Measurements from ENCODE around the gene CPA1.
"Not testable (repeated sequence)": the region's sequence is repeated elsewhere in the genome, so short reads cannot be mapped to it uniquely, and the experiment has no call there.

CPA1 gene

DNA sequence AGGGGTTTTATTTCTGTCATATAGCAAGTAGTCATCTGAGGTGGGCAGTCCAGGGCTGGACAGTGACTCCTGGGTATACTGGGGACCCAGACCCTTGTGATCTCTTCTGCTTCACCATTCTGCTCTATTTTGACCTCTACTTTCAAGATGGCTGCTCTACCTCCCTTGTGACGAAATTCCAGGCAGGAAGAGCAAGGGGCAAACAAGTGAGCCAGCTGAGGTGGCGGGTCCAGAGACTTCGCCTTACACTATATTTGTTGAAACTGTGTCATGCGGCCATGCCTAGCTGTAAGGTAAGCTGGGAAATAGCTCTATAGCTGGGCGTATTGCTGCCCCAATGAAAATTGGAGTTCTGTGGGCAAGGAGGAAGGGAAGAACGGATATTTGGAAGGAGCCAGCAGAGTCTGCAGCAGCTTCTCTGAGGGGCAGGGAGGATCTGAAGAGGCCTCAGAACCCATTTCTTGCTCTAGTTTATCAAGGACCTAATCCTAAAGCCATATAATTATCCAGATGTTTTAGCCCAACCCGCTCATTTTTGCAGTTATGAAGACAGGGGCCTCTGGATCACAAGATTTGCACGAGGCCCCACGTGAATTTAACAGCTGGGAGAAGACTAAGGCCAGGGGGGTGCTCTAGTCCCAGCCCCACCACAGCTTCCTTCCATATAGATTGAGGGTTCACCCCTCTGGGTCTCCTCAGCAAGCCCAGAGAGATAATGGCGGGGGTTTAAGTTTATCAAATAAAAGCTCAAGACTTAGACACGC lies 7.7 kb upstream of the CPA1 start:
- no peak for DNase-seq (ENCODE audit: low spot score)

DNA sequence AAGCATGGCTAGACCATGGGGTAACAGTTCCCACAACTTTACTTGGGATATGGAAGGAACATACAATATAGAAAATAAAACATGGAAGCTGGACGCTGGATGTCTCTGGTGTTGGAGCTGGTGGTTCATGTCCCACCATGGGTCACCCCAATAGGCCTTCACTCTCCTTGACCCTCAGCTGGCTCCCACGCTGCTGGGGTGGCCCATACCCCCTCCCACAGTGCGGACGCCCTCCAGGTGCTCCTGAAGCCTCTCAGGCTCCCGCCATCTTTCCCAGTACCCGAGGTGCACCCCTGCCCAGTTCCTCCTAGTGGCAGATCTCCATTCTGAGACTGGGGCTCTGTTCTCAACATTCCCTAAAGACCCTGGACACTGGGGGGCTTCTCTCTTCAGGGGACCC lies 5.8 kb upstream of the CPA1 start:
- DNase-seq (ENCODE audit: low spot score), result no peak

DNA sequence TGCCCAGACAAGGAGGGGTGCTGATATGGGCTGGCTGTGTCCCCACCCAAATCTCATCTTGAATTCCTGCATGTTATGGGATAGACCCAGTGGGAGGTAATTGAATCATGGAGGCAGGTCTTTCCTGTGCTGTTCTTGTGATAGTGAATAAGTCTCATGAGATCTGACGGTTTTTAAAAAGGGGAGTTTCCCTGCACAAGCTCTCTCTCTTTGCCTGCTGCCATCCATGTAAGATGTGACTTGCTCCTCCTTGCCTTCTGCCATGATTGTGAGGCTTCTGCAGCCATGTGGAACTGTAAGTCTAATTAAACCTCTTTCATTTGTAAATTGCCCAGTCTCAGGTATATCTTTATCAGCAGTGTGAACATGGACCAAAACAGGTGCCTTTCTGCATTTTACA lies 3.8 kb upstream of the CPA1 start:
- not testable (repeated sequence) for DNase-seq (ENCODE audit: low spot score)

DNA sequence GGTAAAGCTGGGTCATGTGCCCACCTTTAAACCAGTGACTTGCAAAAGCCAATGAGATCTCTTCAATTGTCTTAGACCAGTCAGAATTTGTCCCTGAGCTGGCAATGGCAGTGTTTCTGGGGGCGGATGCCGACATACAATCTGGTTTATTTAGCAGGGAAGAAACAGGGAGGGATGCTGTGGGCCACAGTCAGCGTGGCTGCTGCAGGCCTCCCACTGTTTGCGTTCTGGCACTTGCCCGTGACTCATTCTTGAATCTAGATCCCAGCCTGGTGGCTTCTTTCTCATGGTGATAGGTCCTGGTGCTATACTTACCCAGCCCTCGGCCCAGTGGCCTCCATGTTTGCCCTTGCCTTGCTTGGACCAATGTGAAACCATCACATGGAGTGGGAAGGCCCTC lies 3.1 kb upstream of the CPA1 start:
- DNase-seq (ENCODE audit: low spot score), result no peak

DNA sequence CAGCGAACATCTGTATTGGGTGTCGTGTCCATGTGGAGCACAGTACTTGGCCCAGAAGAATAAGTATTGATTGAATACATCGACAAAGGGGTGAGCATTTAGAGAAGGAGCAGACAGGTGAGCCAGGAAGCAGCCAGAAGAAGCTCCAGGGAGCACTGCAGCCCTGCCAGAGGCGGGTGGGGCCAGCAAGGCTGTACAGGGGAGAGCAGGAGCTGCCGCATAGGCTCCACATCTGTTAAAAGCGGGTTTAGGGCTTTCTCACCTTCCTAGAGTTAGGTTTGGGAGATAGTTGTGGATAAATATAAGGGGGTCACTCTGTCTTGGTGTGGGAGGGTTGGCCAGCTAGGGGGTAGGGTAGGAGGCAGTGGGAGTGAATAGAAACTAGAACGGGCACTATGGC lies 1.3 kb upstream of the CPA1 start:
- no peak for DNase-seq (ENCODE audit: low spot score)

DNA sequence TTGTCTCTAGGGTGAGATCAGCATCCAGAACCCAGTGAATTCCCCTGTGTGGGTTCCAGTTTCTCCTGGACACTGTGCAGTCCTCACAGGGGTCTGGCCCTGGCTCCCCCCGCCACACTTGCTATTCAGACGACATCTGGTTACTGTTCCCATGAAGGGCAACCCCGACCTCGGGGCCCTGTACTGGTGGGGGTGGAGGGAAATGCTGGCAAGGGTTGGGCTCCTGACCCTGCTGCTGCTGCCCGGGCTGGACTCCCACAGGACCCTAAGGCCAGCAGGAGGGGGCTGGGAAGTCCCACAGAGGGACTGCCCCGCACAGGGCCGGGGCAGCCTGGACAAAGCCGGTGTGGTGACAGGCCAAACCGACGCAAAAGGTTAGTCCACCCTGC lies 768 bp upstream of the CPA1 start:
- DNase-seq (ENCODE audit: low spot score), result no peak

DNA sequence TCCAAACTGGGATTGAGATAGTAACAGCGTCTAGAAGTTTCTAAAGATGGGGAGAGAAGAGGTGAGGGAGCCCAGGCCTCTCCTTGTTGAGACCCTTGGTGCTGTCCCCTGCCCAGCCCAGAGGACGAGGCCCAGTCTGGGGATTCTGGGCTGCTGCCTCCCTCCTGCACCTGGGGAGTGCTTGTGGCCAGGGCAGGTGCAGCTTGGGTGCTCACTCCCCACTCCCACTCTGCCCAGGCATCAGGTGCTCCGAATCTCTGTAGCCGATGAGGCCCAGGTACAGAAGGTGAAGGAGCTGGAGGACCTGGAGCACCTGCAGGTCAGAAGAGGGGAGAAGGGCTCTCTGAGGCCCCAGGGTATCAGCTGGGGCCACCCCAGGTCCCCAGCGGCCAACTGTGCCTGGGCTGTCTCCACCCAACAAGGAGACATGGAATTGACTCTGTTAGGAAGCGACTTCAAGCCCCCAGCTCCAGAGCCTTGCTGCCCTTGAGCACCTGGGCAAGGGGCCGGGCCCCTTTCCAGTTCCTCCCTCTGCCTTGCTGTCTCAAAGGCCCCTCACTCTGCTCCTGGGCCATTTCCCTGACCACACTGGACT lies 664 bp downstream of the CPA1 start:
- DNase-seq (ENCODE audit: low spot score), result no peak

DNA sequence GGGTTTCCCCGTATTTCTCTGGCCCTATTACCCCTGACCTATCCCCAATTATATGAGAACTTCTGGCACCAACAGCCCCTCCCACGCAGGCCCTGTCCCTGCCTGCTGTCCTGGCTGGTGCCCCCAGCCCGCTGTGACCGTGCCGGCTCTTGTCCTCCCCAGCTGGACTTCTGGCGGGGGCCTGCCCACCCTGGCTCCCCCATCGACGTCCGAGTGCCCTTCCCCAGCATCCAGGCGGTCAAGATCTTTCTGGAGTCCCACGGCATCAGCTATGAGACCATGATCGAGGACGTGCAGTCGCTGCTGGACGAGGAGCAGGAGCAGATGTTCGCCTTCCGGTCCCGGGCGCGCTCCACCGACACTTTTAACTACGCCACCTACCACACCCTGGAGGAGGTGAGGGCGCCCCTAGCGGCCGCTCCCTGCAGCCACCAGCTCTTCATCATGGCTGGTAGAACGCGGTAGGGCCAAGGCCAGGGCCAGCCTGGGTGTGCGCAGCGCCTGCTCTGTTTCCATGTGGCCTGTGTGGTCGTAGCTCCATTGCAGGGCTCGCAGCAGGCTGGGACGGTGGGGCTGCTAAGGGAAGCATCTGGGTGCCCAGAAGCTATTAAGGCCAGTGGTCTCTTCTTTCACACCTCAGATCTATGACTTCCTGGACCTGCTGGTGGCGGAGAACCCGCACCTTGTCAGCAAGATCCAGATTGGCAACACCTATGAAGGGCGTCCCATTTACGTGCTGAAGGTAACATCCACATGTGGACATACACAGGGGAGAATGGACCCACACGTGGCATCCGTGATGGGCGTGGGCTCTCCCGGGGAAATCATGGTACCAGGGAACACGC lies 1.4 kb downstream of the CPA1 start:
- DNase-seq (ENCODE audit: low spot score), result no peak

DNA sequence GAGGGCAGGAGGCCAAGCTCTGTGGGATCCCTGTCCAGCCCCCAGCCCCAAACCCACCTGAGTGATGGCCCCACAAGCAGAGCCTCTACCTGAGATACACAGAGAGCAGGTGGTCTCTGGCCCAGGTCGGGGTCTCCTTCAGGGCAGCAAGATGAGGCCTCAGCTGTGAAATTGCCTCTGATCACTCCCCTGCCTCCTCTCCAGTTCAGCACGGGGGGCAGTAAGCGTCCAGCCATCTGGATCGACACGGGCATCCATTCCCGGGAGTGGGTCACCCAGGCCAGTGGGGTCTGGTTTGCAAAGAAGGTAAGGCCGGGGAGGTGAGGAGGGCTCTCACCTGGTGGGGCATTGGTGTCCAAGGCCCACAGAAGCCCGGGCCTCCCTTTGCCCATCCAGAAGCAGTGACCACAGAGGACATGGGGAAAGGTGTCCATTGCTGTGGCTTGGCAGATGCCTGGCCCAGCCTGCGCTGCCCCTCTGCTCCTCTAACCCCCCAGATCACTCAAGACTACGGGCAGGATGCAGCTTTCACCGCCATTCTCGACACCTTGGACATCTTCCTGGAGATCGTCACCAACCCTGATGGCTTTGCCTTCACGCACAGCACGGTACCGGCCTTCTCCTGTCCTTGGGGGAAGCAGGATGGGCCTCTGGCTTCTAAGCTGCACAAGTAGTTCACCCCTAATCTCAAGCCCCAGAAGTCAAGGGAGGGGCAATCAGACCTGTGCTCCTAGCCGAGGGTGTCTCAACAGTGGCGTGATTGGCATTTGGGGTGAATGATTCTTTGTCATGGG lies 3.1 kb downstream of the CPA1 start:
- DNase-seq (ENCODE audit: low spot score), result no peak

DNA sequence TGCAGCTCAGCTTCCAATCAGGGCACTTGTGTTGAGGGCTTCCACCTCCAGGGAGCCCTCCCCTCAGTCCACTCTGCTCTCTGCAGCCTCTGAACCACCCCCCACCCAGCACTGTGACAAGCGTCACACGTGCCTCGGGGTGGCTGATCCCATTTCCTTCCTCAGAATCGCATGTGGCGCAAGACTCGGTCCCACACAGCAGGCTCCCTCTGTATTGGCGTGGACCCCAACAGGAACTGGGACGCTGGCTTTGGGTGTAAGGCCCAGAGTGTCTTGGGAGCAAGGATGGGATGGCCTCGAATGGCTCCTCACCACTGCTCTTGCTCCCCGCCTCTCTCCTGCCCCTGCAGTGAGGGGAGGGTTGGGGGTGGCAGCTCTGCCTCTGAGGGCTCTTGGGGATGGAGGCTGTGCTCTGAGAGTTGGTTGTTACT lies 4.1 kb downstream of the CPA1 start:
- no peak for DNase-seq (ENCODE audit: low spot score)

DNA sequence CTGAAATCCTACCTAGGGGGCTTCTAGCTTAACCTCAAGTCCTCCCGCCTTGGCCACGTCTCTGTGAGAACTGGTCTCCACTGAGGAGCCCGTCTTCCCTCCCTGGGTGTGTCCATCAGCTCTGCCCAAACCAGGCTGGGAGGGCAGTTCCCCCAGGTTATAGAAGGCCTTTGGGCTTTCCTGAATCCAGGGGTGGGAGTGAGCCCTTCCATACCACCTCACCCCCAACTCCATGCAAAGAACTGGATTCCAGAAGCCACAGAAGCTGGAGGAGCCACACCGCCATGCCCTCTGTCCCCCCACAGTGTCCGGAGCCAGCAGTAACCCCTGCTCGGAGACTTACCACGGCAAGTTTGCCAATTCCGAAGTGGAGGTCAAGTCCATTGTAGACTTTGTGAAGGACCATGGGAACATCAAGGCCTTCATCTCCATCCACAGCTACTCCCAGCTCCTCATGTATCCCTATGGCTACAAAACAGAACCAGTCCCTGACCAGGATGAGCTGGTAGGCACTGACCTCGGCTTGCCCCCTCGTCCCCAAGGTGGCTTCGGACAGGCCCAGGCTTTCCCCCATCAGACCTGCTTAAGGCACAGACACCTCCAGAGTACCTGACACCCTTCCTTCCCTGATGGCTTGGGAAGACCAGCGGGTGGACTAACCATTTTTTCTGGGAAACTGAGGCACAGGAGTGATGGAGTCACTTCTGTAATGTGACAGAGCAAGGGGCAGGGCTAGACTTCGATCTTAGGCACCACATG lies 4.7 kb downstream of the CPA1 start:
- DNase-seq (ENCODE audit: low spot score), result no peak

DNA sequence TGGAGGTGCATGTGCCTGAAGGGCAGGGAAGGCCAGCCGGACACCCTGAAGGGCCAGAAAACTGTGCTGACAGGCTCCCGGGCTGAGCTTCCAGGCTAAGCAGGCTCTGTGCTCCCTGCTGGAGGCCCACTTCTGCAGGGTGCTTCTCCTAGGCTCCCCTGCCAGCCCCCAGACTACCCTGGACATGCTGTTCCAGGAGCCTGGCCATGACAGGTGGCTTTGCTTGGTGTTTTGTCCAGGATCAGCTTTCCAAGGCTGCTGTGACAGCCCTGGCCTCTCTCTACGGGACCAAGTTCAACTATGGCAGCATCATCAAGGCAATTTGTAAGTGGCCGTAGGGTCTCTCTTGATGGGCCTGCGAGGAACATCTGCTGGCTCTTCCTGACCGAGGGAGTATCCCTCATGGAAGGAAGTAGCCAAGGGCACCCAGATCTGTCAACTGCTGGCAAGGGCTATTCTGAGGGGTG lies 5.3 kb downstream of the CPA1 start:
- DNase-seq (ENCODE audit: low spot score), result no peak

DNA sequence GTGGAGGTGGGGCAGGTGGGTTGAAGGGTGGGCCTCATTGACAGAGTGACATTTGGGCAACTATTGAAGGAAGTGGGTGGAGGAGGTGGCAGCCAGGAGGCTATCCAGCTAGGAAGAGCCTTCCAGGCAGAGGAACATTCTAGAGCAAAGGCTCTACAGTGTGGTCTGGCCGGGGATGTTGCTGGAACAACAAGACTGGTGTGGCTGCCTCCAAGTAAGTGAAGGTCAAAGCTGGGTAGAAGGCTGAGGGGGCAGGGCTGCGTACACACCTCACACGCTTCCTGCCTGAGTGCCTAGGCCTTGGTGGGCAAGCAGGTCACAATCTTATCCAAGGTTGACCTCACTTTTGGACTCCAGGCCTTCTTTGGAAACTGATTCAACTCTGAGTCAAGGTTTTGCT lies 6.6 kb downstream of the CPA1 start:
- no peak for DNase-seq (ENCODE audit: low spot score)

DNA sequence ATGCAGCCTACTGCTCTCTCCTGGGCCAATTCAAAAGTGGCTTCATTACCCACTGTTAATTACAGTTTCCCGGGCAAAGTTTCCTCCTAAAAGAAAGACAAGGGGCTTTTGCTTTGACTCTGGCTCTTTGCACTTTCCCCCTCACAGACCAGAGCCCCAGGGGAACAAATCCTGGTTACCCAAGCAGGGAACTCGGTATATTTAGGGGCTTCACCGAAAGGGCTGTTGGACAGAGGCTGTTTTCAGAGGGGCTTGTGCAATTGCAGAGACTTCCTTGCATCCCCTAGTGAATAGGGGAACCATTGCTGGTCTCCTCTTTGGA lies 7.0 kb downstream of the CPA1 start:
- DNase-seq (ENCODE audit: low spot score), result no peak

DNA sequence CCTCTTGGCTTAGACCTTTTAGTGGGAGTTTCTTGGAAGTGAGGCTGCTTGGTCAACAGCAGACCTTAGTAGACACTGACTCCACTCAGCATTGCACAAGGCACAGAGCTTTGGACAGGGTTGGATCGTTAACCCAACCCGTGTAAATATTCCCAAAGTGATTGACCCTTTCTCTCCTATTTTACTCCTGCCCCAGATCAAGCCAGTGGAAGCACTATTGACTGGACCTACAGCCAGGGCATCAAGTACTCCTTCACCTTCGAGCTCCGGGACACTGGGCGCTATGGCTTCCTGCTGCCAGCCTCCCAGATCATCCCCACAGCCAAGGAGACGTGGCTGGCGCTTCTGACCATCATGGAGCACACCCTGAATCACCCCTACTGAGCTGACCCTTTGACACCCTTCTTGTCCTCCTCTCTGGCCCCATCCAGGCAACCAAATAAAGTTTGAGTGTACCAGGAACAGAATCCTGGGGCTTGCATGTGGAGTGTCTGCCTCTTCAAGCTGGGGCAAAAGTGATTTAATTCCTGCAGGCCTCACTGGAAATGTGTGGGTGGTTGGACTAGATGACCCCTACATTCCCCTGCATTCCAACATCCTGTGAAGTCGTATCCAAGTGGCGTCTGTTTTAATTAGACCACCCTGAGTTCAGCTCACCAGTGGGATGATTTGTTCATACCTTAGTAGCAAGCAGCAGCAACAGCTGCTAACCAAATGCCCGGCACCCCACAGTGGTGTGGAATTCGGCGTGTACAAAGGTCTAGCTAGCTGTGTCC lies 7.5 kb downstream of the CPA1 start:
- no peak for DNase-seq (ENCODE audit: low spot score)

DNA sequence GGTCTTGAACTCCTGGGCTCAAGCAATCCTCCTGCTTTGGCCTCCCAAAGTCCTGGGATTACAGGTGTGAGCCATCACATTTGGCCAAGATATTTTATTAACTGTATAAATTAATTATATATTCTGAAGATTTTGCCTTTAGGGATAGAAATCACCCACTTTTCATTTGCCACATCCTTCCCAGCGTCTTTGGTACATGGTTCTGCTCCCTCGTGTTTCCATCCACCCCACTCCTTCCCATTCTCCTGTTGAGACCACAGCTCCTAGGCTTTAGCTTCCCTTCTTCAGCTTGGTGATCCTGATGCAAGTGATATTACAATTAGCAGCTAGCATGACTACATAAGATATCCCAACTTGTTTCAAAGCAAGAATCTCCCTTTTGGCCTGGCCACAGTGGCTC lies 8.4 kb downstream of the CPA1 start:
- no peak for DNase-seq (ENCODE audit: low spot score)

DNA sequence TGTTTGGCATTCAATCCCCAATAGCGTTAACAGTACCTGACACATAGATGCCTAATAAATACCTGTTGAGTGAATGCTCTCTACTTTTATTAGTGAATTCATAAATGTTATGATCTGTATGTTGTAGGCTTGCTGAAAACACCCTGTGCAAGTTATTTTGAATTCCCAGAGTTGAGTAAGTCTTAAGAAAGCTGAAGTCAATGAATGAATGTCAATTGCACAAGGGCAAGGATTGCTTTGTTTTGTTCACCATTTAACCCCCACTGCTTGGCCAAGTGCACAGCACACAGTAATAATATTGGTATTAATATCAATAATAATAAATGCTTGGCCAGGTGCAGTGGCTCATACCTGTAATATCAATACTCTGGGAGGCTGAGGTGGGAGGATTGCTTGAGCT lies 10.2 kb downstream of the CPA1 start:
- no peak for DNase-seq (ENCODE audit: low spot score)

DNA sequence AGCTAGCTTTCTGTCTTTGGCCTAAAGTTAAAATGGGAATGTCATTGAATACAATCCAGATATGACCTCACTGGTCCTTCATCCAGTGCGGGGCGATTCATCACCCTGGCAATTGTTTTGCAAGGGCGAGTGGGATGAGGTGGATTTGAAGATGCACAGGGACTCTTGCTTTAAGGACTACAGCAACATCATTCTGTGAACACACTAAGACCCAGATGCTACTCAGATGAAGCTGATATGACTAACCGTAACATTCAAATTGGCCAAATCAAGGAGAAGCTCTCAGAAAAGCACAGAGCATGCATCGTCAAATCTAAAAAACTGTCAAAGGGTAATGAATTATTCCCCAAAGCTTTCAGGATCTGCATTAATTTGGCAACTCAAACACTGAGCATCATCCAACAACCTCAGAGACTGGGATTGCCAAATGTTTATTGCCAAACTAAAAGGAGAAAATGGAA lies 12.8 kb downstream of the CPA1 start:
- no peak for DNase-seq (ENCODE audit: low spot score)

DNA sequence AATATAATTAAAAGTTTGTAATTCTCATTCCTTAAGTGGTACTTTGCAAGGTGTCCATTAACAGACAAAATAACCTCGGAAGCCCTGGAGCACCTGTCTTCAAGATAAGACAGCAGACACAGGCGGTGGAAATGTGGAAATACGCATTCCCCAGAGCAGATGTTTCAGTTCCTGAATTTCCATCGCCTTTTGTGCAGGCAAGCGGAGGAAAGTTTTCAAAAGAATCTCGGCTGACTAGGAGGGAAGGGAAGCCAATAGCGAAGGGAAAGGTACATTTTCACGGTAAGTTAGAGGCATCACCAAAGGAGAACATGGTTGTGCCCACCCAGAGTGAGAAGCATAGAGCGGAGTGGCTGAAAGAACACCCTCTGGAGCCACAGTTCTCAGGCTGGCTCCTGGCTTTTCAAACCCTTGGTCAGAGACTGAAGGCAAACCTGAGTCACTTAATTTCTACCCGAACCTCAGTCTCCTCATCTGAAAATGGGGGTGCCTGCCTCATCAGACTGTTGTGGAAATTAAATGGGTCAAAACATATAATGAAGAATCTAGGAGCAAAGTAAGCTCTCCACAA lies 13.6 kb downstream of the CPA1 start:
- DNase-seq (ENCODE audit: low spot score), result no peak

DNA sequence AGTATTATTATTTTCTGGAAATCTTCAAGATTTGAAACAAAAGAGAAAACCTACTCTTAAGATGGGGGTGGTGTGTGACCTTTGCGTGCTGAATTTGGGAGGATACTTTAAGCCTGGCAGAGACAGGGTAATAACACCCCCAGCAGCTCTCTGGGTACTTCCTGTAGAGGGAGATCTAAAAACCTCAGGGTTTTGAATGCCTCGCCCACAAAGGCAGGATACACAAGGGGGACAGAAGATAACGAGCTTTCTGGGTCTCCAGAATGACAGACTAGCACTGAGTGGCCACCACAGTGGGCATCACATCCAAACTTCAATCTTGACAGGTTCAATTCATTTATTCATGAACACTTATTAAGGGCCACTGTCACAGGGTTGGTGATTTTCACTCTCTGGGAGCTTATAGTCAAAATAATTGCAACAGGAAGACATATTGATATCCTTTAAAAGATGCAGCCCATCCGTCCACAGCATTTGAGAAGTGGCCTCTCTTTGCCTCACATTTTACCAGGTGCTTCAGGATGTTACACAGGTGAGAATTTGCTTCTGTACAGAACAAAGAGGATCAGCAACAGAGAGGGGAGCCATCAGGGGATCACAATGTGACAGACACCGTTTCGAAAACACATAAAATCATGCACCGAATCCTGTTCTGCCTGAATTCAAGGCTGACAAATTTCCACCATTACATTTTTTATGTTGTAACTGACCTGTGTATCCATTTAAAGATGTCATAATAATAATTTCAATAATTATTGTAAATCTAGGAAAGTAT lies 14.3 kb downstream of the CPA1 start:
- DNase-seq (ENCODE audit: low spot score), result no peak
